IPS DF 6.9 (cell line): ENCODE measurements around the gene ATP13A2.

Experiments
- DNase-seq: peaks from one replicate; pipeline ENCODE4 v3.0.0-alpha.2; 2013; ENCODE audit warnings: low read depth, low spot score
- H3K27ac ChIP-seq: one replicate; pipeline ENCODE4 v1.5.1; 2013; ENCODE audit warnings: low read length, control low read depth
- H3K27me3 ChIP-seq: 2 replicates; pipeline ENCODE4 v1.6.1; 2013; ENCODE audit warnings: mild to moderate bottlenecking, low read length; ENCODE audit not compliant: control insufficient read depth, insufficient read depth
- H3K36me3 ChIP-seq: 2 replicates; pipeline ENCODE4 v1.6.1; 2013; ENCODE audit warnings: low read length; ENCODE audit not compliant: control insufficient read depth, insufficient read depth
- H3K4me1 ChIP-seq: 2 replicates; pipeline ENCODE4 v1.6.1; 2013; ENCODE audit warnings: low read length; ENCODE audit not compliant: control insufficient read depth, insufficient read depth
- H3K4me3 ChIP-seq: 2 replicates; pipeline ENCODE4 v1.5.1; 2013; ENCODE audit warnings: mild to moderate bottlenecking, low read length
- H3K9me3 ChIP-seq: 2 replicates; pipeline ENCODE4 v1.6.1; 2013; ENCODE audit warnings: low read length, inconsistent platforms; ENCODE audit not compliant: control insufficient read depth, insufficient read depth
- WGBS: extraction: QIAGEN DNeasy Blood & Tissue Kit; methylation state at CpG from one replicate; pipeline ENCODE4 v1.1.7; 2013; ENCODE audit warnings: mixed read lengths, missing lambda C conversion rate; ENCODE audit not compliant: insufficient read length, insufficient coverage; 5-methylcytosine and 5-hydroxymethylcytosine counted together

Gene ATP13A2

GRCh38 chr1:17016317-17016661 is 4.6 kb upstream of the ATP13A2 start:
- WGBS, result no CpG with 5 or more reads among the region's 5 CpGs
- no peak for DNase-seq
- Histone ChIP-seq H3K9me3 (no peaks in the 10 kb centered on the region), H3K27ac (no peak overlapping the region), H3K4me1 (peaks cover 16% of the 10 kb centered on the region), H3K4me3 (no peak overlapping the region), H3K36me3 (peaks cover 15% of the 10 kb centered on the region; the same call in 1 of the 2 replicates), H3K27me3 (no peaks in the 10 kb centered on the region)

GRCh38 chr1:17014671-17015567 is 3.2 kb upstream of the ATP13A2 start:
- no peak overlapping the region for H3K4me3 ChIP-seq
- no peak overlapping the region for H3K27ac ChIP-seq
- peaks cover 9% of the 10 kb centered on the region; the same call in 1 of the 2 replicates for H3K36me3 ChIP-seq
- H3K9me3 ChIP-seq, result no peaks in the 10 kb centered on the region
- WGBS, result no CpG with 5 or more reads among the region's 10 CpGs
- no peak for DNase-seq
- H3K4me1 ChIP-seq, result peaks cover 18% of the 10 kb centered on the region
- H3K27me3 ChIP-seq, result no peaks in the 10 kb centered on the region

- DNase-seq, result no peak
- Histone ChIP-seq H3K9me3 (no peaks in the 10 kb centered on the region), H3K36me3 (peaks cover 5% of the 10 kb centered on the region; the same call in 1 of the 2 replicates), H3K4me1 (peaks cover 20% of the 10 kb centered on the region), H3K27ac (no peak overlapping the region), H3K4me3 (no peak overlapping the region), H3K27me3 (no peaks in the 10 kb centered on the region)
- no CpG with 5 or more reads among the region's 13 CpGs for WGBS
Observed at GRCh38 chr1:17013491-17014320, 2.0 kb upstream of the ATP13A2 start.

- no peak for DNase-seq
- no peak overlapping the region for H3K4me3 ChIP-seq
- H3K4me1 ChIP-seq, result peaks cover 20% of the 10 kb centered on the region
- H3K36me3 ChIP-seq, result 0 out of 2 replicates have a peak, but pooled peaks cover under 1% of the 10 kb centered on the region
- no peaks in the 10 kb centered on the region for H3K27me3 ChIP-seq
- H3K27ac ChIP-seq, result no peak overlapping the region
- no CpG with 5 or more reads among the region's 9 CpGs for WGBS
- H3K9me3 ChIP-seq, result no peaks in the 10 kb centered on the region
Observed at GRCh38 chr1:17012775-17013490, 1.2 kb upstream of the ATP13A2 start.

GRCh38 chr1:17011092-17011438 is 663 bp downstream of the ATP13A2 start:
- DNase-seq, result no peak
- no peaks in the 10 kb centered on the region for H3K9me3 ChIP-seq
- H3K27ac ChIP-seq, result no peak overlapping the region
- WGBS, result no CpG with 5 or more reads among the region's 15 CpGs
- peak overlapping the region; percentile 89; the same call in 1 of the 2 replicates for H3K4me3 ChIP-seq
- H3K27me3 ChIP-seq, result no peaks in the 10 kb centered on the region
- H3K4me1 ChIP-seq, result peaks cover 16% of the 10 kb centered on the region
- no peaks in the 10 kb centered on the region for H3K36me3 ChIP-seq

GRCh38 chr1:17009706-17010105 is 2.0 kb downstream of the ATP13A2 start:
- WGBS, result no CpG with 5 or more reads among the region's 4 CpGs
- H3K27me3 ChIP-seq, result no peaks in the 10 kb centered on the region
- no peak overlapping the region for H3K27ac ChIP-seq
- no peak for DNase-seq
- H3K4me3 ChIP-seq, result no peak overlapping the region
- H3K9me3 ChIP-seq, result no peaks in the 10 kb centered on the region
- H3K36me3 ChIP-seq, result 0 out of 2 replicates have a peak, but pooled peaks cover 3% of the 10 kb centered on the region
- H3K4me1 ChIP-seq, result peaks cover 16% of the 10 kb centered on the region

- Histone ChIP-seq H3K36me3 (peaks cover 9% of the 10 kb centered on the region; the same call in 1 of the 2 replicates), H3K27me3 (no peaks in the 10 kb centered on the region), H3K4me3 (no peak overlapping the region), H3K4me1 (peaks cover 14% of the 10 kb centered on the region), H3K27ac (no peak overlapping the region), H3K9me3 (no peaks in the 10 kb centered on the region)
- no peak for DNase-seq
- no CpG with 5 or more reads among the region's 15 CpGs for WGBS
Observed at GRCh38 chr1:17008208-17008855, 3.4 kb downstream of the ATP13A2 start.

GRCh38 chr1:17007121-17007520 is 4.6 kb downstream of the ATP13A2 start:
- Histone ChIP-seq H3K4me1 (peaks cover 4% of the 10 kb centered on the region; the same call in 1 of the 2 replicates), H3K27me3 (no peaks in the 10 kb centered on the region), H3K9me3 (no peaks in the 10 kb centered on the region), H3K36me3 (peaks cover 16% of the 10 kb centered on the region), H3K4me3 (no peak overlapping the region), H3K27ac (no peak overlapping the region)
- no CpG with 5 or more reads among the region's 8 CpGs for WGBS
- DNase-seq, result no peak

- WGBS, result no CpG with 5 or more reads among the region's 19 CpGs
- Histone ChIP-seq H3K27ac (no peak overlapping the region), H3K27me3 (no peaks in the 10 kb centered on the region), H3K4me3 (no peak overlapping the region), H3K36me3 (peaks cover 18% of the 10 kb centered on the region), H3K9me3 (no peaks in the 10 kb centered on the region), H3K4me1 (peaks cover 2% of the 10 kb centered on the region; the same call in 1 of the 2 replicates)
- DNase-seq, result no peak
Observed at GRCh38 chr1:17005365-17005740, 6.4 kb downstream of the ATP13A2 start.
